Activated CD4-positive, alpha-beta T cell treated with anti-CD3 and anti-CD28 coated beads for 24 hours (primary cell): Measurements from ENCODE around the gene RTP5.
"Not testable (repeated sequence)": the region's sequence is repeated elsewhere in the genome, so short reads cannot be mapped to it uniquely, and the experiment has no call there.

Experiments
- DNase-seq, 2 donors: peaks; one replicate each; pipeline ENCODE4 v3.0.0-alpha.2; 2020; ENCODE audit warnings: low read depth in 2 of 2

Gene RTP5

DNA sequence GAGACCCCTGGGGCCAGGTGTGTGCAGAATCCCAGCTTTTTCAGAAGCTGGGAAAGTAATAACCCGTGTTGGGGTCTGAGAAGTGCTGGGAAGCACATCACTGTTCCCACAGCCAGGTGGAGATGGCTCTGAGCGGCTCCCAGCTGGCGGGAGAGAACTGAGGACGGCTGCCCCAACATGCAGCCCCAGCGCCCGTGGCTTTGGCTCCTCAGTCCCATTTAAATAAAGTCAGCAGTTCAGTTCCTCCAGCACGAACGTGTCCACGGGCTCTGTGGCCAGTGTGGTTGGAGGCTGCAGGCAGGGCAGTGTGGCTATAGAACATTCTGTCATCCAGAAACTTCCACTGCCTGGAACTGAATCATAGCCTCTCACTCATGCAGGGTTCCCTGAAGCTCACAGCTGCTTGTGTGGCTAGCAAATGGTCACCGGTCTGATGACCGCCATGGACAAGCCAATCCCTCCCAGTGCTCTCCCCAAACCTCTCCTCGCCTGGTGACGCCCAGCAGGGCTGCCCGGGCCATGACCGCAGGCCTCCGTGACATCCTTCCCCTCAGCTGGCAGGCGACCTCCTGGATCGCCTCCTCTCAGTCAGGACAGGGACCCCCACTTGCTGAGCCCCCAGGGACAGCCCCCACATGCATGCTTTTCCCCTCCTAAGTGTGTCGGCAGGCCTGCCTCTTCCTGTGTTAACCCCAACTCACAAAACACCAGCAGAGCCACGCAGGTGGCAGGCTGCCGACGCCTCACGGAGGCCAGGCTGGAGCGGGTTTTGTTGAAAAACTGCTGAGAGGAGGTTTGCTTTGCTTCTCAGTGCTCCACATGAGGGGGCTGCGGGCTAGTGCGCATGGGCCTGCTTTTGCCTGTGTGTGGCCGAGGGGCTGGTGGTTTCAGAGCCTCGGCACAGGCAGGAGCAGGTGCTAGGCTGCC lies 1.3 kb downstream of the RTP5 start:
- DNase-seq: no peak

DNA sequence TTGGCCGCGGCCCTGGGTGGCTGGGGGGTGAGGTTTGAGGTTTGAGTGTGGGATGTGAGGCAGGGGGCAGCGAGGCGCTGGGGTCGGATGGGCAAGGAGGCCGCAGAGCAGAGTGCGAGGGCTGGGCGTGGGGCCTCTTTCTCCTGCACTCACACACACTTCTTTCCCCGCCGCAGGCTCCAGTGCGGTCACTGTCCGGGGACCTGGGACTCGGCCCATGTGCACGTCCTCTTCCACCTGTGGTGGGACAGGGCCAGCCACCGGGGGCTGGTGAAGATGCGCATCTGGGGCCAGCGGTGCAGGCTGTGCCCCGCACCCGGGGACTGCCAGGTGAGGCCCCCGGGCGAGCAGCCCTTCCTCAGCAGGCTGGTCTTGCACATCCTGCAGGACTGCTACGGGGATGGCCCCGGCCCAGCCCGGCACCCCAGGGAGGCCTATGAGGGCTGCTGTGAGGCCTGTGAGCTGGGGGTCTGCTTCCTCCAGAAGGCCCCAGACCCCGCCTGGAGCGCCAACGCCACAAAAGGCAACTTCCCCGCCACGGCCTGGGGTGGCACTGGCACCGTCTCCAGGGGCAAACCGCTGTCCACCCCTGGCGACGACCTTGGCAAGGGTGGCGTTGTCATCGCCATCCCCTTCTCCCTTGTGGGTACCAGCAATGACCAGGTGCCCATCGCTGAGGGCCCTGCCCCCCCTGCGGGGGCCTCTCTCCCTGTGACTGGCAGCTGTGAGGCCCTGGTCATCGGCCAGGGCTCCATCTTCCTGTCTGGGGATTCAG lies 2.2 kb downstream of the RTP5 start:
- DNase-seq: no peak

DNA sequence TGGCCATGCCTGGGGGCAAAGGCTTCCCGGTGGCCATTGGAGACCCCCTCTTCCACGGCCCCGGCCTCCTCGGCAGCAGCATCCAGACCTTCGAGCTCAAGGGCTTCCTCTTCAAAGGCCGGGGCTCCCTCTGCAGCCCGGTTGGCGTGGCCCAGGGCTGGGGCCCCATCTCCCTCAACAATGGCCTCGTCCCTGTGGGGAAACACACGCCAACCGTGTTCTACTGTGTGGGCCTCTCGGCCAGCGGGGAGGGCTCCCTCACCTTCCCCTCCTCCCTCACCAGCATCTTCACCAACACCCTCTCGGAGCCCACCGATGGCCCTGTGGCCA lies 2.7 kb downstream of the RTP5 start:
- no peak for DNase-seq

DNA sequence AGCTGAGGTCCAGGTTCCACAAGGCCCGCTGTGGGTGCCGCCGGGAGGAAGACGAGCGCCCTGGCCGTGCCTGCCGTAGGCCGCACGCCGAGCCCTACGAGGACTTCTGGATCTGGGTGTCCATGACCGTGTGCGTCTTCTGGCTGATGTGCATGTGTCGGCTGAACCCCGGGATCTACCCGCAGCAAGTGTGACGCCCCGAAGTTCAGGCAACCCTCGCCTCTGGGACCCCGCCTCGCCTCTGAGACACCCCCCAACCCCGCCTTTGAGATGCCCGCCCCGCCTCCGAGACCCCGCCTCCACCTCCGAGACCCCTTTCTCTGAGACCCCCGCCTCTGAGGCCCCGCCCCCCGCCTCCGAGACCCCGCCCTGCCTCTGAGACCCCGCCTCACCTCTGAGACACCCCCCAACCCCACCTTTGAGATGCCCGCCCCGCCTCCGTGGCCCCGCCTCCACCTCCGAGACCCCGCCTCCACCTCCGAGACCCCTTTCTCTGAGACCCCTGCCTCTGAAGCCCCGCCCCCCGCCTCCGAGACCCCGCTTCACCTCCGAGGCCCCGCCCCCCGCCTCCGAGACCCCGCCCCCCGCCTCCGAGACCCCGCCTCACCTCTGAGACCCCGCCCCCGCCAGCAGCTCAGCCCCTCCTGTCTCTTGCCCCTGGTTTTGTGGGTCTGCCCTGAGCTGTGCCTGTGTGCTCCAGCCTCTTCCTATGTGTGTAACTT lies 3.7 kb downstream of the RTP5 start:
- DNase-seq: no peak

DNA sequence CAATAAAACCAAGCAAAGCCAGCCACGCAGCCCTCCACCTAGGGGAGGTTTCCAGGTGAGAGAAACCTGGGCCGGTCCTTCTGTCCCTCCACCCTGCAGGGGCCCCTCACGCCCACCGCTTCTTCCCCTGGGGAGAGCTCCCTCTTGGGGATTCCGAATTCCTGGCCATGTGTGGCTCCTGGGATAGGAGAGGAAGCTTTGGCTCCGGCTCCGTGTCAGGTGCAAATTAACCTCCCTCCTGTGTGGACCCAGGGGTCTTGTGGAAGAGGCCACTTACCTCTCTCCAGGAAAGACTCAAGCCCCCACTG lies 4.2 kb downstream of the RTP5 start:
- no peak for DNase-seq

DNA sequence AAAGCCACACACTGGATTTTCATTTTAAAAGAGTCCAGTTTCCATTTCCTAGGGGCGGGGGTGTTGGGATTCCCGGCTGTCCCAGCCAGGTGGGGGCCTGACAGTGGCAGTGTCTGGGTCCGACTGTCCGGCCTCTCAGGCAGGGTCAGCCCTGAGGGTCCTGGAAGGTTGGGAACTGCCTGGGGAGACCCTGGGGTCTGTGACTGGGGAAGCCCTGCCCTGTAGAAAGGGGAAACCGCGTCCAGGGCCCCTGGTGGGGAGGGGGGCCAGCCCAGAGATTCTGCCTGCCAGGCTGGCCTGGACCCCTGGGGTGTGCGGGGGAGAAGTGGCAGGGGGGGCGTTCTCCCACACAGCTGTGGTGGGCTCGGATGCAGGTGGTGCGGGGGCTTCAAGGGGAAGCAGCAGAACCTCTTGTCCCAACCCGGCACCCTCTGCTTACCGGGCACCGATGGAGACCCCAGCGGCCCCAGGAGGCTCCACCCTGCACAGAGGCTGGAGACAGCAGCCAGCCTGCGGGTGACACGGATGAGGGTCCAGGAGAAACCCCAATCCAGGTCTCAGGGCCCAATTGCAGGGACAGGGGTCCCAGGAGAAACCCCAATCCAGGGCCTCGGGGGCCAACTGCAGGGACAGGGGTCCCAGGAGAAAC lies 4.9 kb downstream of the RTP5 start:
- DNase-seq: no peak

DNA sequence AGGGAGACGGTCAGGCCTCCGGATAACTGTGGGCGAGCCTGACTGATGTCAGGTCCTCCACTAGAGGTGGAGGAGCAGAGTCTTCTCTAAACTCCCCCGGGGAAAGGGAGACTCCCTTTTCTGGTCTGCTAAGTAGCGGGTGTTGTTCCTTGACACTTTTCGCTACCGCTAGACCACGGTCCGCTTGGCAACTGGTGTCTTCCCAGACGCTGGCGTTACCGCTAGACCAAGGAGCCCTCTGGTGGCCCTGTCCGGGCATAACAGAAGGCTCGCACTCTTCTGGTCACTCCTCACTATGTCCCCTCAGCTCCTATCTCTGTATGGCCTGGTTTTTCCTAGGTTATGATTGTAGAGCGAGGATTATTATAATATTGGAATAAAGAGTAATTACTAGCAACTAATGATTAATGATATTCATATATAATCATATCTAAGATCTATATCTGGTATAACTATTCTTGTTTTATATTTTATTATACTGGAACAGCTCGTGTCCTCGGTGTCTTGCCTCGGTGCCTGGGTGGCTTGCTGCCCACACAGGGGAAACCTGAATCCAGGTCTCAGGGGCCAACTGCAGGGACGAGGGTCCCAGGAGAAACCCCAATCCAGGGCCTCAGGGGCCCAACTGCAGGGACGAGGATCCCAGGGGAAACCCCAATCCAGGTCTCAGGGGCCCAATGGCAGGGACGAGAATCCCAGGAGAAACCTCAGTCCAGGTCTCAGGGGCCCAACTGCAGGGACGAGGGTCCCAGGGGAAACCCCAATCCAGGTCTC lies 6.4 kb downstream of the RTP5 start:
- not testable (repeated sequence) for DNase-seq

DNA sequence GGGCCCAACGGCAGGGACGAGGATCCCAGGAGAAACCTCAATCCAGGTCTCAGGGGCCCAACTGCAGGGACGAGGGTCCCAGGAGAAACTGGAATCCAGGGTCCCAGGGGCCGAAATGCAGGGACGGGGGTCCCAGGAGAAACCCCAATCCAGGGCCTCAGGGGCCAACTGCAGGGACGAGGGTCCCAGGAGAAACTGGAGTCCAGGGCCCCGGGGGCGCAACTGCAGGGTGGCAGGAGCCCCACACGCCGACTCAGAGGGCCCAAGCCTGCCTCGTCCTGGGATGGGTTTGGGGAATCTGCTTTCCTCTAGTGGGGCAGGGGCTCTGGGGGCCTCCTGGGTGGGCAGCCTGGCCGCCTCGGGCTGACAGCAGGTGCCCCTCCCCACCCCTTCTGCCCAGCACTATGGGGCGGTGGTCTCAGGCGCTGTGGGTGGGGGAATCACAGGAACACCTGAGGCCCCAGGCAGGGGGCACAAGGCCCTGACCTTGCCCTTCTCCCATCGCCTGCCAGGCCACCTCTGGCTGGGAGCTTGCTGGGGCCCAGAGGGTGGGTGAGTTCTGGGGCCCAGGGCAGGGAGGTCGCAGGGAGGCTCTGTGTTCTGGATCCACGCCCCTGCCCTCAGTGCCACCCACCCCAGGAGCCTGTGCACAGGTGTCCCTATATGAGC lies 7.1 kb downstream of the RTP5 start:
- DNase-seq: no peak

DNA sequence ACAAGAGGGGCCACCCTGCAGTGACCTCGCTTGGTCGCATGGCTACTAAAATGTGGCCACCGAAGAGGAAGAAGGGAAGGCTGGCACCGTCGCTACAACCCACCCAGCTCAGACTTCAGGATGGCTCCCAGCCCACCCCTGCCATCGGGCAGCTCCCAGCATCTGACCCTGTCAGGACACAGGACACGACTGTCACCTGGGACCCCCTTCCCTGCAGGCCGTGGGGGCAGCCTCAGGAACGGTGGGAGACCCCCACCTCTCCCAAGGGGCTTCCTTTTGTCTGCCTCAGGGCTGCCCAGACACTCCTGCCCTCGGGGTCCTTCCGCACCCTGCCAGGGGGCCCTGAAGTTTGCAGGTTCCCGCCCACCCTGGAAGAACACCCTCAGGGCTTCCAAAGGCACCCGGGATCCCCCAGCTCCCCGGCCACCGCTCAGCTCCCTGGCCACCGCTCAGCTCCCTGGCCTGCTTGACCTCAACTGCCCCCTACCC lies 7.7 kb downstream of the RTP5 start:
- no peak for DNase-seq

DNA sequence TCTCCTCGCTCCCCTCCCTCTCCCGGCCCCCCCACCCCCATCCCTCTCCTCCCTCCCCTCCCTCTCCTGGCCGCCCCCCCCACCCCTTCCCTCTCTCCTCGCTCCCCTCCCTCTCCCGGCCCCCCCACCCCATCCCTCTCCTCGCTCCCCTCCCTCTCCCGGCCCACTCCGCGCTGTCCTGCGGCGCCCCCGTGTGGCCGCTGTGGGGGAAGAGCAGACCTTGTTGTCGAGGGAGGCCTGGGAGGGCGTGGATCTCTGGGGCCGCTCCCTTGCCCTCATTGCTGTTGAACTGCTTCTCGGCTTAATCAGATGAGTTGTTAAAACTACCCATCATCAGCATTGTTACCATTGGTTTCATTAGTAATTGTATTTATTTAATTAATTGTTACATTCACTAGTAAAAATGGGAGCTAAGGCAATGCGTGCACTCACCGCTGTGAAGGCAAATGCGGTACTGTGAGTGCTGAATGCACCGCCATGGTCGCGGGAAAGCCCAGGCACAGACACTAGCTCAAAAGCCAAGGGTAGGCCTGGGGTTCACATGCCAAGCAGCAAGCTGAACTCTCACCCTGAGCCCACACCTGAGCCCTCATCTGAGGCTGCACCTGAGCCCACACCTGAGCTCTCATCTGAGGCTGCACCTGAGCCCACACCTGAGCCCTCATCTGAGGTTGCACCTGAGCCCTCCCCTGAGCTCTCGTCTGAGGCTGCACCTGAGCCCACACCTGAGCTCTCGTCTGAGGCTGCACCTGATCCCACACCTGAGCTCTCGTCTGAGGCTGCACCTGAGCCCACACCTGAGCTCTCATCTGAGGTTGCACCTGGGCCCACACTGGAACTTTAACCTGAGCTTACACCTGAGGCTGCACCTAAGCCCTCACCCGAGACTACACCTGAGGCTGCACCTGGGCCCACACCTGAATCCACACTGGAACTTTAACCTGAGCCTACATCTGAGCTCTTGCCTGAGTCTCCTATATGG lies 8.8 kb downstream of the RTP5 start:
- DNase-seq: peak; percentile 67 to 69

DNA sequence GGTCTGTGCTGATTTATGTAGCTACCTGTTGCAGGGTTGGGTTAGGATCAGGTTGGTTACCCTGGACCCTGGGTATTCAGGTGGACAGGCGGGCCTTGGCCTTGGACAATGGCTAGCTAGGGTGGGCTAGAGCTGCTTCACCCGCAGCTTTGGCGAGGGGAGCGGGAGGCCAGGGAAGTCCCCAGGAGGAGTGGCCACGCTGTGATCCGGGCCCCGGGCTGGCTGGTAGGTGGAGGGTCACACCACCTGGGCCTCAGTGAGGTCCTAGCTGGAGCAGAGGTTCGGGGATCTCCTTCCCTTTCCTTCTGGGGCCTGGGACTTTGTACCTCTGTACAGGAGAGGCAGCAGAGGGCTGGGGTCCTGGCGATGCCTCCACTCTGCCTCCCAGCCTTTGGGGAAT lies 9.8 kb downstream of the RTP5 start:
- no peak for DNase-seq

DNA sequence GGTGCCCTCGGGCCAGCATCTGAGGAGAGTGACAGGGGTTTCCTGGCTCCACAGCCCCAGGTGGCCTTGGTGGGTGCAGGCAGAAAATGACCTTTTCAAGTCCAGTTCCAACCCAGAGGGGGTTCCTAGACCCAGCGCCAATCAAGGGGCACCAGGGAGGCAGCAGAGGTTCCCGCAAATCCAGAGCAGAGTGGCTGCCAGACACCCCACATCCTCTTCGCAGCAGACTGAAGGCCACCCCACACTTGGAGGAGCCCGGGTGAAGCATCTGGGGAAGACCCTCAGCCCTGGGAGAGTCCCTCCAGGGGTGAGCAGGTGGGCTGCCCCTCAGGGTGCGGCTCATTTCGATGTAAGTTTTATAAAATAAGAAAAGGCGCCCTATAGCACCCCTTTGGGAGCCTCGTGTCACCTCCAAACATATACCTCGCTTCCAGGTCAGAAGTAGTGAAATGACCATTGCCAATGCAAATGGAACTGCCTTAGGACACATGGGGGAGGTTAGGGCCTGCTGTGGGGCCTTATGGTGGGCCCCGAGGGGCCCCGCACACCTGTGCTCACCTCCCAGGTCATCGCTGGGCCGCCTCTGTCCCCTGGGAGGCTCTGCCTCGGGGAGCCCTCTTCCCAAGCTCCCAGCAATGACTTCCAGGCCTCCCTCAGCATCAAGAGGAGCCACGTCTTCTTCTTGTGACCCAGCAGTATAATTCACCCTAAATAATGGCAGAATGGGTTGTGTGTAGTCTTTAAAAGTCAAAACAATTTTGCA lies 11.0 kb downstream of the RTP5 start:
- DNase-seq: no peak

DNA sequence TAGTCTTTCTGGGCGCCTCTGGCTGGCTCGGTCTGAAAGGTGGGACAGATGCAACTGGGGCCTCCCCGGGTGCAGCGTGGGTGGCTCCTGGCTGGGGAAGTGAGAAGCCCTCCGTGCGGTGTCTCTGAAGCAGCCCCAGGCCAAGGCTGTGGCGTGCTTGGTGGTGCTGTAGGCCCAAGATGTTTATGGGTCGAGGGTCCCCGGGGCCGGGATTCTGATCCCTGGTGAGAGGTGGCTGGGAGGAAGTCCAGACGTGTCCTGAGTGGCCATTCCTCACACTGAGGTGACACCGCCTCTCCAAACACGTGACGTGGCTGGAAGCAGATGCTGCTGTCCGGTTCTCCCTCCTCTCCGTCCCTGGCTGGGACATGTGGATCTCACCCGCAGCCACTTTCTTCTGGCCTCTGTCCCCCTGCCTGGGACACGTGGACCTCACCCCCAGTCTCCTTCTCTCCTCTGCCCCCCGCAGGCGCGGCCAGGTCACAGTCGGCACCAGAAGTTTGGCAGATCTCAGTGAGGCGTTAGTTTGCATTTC lies 12.6 kb downstream of the RTP5 start:
- DNase-seq: peak; percentile 50 to 58

DNA sequence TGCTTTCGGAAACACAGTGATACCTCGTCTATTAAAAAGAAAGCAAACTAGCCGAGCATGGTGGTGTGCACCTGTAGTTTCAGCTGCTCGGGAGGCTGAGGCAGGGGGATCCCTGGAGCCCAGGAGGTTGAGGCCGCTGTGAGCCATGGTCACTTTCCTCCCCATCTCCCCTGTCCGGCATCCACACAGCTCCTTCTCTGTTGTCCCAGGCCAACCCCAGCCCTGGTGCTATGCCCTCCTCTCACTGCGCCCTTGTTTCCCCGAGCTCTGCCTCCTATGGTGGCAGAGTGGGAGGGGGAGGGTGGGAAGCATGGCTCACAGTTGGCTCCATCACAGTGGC lies 15.4 kb downstream of the RTP5 start:
- no peak for DNase-seq

DNA sequence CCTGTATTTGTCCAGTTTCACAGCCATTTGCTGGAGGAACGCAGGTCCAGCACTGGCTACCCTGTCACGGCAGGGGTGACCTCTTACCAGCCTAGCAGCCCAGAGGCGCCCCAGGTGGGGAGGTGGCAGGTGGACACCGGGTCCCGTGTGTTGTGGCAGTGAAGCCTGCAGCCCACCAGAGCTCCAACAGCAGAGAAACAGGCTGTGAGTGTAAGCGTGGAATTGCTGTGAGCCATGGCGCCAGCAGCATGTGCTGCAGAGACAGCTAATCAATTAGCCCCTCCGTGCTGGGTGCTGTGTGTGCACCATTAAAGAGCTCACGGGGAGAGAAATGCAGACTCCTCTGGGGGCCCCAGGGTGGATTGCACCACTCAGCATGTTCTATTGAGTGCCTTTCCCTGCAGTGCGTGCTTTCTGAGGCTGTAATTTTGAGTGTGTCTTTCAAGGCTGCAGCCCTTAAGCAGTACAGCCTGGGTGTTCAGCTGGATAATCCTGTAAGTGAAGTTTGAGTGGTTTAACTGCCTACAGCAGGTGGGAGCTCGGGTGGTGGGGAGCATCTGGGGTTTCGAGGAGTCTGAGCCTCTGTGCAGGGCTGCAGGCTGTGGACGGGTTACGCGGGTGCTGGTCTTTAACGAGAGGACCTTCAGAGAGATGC lies 15.9 kb downstream of the RTP5 start:
- no peak for DNase-seq

DNA sequence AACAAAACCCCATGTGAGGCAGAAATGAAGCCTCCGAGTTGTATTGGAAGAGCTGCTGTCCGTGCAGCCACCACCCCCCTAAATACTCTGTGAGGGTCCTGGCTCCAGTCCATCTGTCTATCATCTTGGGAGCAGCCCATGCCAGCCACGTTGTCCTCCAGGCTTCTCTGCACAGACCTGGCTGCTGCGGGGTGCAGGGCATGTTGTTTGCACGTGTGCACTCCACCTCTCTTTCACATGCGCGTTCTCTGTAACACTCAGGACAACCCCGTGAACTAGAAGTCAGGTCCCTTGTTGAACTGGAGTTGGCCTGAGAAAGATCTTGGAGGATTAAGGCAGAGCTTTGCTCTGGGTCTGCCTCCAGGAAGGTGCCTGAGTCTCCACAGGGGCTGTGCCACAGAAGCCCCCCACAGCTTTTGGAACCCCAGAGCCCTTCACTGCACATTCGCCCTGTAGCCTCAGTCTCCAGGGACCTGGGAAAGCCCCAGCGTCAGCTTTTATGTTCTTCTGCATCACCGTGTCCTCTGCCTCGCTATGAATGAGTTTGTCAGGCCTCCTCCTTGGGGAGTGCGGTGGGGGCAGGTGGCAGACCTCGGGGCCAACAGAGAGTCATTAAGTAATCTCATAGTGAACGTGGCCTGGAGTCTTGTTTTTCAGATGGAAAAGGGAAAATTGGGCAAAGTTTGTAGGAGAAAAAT lies 16.6 kb downstream of the RTP5 start:
- DNase-seq: no peak

DNA sequence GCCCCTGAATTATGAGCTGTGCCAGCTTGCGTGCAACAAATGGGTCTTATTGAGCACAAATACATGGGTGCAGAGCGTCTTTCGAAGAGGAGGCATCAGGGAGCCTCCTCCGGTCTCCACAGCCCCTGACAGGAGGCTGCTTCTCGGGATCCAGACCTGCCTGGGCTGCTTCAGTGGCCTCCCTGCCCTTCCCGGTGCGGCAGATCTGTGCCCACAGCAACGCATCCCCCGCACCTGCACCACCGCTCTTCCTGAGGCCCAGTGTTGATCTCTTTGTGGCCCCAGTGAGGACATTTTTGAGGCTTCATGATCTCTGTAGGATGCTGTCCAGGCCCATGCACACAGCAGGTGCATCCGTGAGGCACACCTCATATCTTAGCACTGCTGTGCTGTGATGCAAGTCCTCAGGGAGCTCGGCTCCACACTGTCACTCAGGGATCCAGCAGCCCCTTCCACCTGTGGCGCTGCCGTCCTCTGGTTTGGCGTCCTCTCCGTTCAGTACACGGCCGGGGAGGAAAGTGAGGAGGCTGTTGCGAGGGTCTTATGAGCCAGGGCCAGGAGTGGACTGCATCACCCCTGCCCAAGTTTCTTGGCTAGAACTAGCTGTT lies 17.4 kb downstream of the RTP5 start:
- DNase-seq: no peak
